GM21529 (cell line): Measurements from ENCODE around the gene ABCF3.
"Not testable (repeated sequence)": the region's sequence is repeated elsewhere in the genome, so short reads cannot be mapped to it uniquely, and the experiment has no call there.

Source experiments
- ATAC-seq: cut with Tn5 transposase; IDR thresholded peaks from one replicate; pipeline ENCODE4 v1.9.1; 2021; ENCODE audit not compliant: unreplicated experiment

Gene ABCF3, protein sequence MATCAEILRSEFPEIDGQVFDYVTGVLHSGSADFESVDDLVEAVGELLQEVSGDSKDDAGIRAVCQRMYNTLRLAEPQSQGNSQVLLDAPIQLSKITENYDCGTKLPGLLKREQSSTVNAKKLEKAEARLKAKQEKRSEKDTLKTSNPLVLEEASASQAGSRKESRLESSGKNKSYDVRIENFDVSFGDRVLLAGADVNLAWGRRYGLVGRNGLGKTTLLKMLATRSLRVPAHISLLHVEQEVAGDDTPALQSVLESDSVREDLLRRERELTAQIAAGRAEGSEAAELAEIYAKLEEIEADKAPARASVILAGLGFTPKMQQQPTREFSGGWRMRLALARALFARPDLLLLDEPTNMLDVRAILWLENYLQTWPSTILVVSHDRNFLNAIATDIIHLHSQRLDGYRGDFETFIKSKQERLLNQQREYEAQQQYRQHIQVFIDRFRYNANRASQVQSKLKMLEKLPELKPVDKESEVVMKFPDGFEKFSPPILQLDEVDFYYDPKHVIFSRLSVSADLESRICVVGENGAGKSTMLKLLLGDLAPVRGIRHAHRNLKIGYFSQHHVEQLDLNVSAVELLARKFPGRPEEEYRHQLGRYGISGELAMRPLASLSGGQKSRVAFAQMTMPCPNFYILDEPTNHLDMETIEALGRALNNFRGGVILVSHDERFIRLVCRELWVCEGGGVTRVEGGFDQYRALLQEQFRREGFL

DNA sequence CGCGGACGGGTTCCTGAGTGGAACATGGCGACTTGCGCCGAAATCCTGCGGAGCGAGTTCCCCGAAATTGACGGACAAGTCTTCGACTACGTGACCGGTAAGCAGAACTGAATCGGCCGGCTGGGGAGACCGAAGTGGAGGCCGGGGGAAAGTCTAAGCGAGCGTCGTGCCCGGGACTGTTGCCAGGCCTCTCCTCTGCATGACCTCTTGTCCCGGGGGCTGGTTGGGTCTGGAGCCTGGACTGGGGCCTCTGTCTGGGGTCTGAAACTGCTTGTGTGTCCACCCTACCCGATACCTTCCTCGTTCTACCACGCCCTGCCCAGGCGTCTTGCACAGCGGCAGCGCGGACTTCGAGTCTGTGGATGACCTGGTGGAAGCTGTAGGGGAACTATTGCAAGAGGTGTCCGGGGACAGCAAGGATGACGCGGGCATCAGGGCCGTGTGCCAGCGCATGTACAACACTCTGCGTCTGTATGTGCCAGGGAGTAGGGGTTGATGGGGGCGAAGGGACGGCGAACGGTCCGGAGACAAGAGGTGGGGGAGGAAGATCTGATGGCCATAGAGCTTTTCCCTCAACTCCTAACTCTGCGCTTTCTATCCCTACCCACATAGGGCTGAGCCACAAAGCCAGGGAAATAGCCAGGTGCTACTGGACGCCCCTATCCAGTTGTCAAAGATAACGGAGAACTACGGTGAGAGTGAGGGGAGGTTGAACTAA lies at the start of gene ABCF3:
ABCF3 (plus strand) TSS at position 16 of the 718 bp plus-strand sequence; CDS start at position 25, 9 bp downstream.
- peak; percentile 22 for ATAC-seq

DNA sequence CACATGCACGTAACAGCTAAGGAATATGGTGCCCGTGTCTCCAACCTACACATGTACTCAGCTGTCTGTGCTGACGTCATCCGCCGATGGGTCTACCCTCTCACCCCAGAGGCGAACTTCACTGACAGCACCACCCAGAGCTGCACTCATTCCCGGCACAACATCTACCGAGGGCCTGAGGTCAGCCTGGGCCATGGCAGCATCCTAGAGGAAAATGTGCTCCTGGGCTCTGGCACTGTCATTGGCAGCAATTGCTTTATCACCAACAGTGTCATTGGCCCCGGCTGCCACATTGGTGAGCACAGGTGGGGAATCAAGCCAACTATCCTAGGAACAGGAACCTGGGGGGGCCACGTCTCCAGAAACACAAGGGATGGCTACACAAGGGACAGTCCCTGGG lies 45.6 kb upstream of the ABCF3 start:
- no peak for ATAC-seq

DNA sequence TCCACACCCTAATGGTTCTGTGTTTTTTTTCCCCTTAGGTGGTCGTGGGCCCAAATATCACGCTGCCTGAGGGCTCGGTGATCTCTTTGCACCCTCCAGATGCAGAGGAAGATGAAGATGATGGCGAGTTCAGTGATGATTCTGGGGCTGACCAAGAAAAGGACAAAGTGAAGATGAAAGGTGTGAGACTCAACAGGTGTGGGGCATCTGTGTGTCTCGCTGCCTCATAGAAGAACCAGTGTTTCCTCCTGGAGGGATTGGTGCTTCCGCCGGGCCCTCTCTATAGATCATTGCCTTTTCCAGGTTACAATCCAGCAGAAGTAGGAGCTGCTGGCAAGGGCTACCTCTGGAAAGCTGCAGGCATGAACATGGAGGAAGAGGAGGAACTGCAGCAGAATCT lies 43.8 kb upstream of the ABCF3 start:
- ATAC-seq: no peak

DNA sequence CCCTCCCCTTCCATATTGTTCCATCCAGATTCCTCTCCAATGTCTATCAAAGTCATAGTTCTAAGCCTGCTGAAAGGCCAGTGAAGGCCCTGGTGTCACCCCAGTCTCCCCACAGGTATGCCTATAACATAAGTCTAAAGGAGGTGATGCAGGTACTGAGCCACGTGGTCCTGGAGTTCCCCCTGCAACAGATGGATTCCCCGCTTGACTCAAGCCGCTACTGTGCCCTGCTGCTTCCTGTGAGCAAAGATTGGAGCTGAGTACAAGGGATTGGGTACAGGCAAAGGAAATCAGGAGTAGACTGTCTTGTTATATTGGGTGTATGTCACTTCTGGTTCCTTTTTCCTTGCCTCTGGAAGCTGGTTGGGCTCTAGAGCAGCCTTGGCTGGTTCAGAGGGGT lies 42.7 kb upstream of the ABCF3 start:
- ATAC-seq: no peak

DNA sequence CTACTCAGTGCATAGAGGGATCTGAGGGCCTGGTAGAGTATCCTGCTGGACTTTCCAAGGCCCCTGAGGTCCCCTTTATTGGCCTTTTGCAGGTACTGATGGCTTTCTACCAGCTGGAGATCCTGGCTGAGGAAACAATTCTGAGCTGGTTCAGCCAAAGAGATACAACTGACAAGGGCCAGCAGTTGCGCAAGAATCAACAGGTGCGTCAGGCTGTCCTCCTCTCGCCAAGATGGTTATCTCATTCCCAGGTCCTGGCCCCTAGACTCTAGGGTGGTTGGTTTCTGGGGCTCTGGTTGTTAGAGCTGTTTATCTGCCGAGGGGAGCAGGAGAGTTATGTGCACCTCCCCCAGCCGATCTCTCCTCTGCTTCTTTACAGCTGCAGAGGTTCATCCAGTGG lies 41.5 kb upstream of the ABCF3 start:
- no peak for ATAC-seq

DNA sequence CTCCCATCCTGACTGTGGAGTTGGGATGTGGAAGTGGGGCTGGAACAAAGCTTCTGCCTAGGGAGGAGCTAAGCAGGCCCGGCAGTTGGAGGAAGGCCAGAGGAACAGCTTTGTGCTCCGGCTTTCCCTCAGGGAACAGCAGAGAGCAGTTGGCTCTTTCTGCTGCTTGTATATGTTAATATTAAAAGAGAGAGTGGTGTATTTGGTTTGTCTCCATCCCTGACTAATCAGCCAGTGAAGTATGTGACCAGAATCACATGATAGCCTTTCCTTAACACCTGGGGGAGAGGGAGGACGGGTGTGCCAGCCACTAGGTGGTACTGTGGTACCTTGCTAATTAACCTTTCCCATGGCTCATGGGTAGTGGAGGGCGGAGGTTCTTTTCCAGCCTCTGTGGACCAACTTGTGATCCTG lies 40.9 kb upstream of the ABCF3 start:
- no peak for ATAC-seq

DNA sequence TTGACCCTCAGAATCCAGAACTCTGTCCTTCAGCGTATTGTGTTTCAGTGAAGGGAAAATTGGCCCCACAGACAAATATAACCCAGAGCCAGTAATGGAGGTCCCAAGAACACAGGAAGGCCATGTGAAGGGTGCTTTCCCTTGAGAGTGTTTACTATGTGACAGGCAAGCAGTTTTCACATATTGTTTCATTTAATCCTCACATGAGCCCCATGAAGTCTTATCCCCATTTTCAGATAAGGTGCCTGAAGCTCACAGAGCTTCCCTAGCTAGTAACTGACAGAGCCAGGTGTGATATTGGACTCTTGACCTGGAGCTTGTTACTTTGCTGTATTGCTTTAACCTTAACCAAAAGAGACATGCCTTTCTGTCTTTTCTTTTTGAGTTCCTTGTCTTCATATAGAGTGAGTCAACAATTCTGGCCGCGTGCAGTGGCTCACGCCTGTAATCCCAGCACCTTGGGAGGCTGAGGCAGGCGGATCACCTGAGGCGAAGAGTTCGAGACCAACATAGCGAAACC lies 40.2 kb upstream of the ABCF3 start:
- no peak for ATAC-seq

DNA sequence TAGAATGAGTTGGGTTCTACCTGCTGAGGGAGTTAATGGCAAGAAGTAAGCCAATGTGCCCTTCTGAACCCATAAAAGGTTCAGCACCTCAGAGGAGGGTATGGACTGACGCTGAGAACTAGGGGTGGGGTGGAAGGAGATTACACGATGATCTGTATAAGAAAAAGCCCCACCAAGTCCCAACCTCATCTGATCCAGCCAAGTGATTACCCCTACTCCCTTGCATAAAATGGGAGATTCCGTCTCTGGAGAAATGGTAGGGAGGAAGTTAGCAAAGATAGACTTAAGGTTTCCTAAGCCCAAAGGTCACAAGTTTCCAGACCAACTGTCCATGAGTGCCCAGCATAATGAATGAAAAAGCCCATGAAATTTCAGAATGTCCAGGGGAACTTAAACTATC lies 37.9 kb upstream of the ABCF3 start:
- ATAC-seq: no peak

DNA sequence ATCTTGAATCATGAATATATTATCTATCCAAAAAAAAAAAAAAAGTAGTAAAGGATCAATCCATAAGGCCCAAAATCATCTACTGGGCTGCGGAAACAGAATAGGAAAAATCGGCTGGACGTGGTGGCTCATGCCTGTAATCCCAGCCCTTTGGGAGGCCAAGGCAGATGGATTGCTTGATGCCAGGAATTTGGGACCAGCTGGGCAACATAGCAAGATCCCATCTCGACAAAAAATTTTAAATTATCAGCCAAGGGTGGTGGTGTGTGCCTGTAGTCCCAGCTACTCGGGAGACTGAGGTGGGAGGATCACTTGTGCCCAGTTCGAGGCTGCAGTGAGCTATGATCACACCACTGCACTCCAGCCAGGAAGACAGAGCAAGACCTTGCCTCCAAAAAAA lies 36.9 kb upstream of the ABCF3 start:
- no peak for ATAC-seq

DNA sequence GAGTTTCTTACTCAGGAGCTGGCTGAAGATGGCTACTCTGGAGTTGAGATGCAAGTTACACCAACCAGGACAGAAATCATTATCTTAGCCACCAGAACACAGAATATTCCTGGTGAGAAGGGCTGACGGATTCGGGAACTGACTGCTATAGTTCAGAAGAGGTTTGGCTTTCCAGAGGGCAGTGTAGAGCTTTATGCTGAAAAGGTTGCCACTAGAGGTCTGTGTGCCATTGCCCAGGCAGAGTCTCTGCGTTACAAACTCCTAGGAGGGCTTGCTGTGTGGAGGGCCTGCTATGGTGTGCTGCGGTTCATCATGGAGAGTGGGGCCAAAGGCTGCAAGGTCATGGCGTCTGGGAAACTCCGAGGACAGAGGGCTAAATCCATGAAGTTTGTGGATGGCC lies 36.2 kb upstream of the ABCF3 start:
- ATAC-seq: not testable (repeated sequence)

DNA sequence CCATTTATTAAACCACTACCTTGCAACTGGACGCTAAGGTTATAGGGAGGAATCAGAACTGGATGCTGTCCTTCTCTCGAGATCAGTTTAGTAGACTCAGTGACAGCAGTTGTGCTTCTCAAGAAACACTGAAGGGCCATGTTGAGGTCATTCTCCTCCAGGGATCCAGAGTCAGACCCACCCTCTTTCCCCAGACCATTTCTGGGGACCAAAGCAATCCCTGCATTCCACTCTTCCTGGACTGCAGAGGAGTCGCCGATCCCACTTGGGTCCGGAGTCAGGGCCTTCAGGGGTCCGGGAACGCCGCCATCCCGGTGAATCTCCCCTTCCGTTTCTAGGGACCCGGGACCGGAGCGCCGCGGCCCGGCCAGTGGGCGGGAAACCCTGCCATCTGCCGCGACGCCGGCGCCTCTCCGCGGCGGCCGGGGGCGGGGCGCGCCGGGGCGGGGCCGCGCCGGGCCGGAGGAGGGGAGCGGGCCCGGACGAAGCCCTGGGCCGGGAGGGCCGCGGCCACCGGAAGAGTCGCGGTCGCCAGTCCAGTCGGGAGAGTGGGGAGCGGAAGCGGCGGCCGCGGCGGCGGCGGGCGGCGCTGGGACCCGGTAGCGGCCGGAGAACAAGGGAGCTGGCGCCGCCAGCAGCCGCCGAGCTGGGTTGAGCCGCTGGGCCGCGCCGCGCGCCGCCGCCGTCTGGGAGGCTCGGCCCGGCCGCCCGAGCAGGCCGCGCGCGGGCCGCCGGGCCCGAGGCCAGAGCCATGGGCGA lies 30.9 kb upstream of the ABCF3 start, which contains the start of gene DVL3:
DVL3 (plus strand) TSS at position 493 of the 759 bp plus-strand sequence; CDS start at position 752, 259 bp downstream.
- ATAC-seq: peak; percentile 79

DNA sequence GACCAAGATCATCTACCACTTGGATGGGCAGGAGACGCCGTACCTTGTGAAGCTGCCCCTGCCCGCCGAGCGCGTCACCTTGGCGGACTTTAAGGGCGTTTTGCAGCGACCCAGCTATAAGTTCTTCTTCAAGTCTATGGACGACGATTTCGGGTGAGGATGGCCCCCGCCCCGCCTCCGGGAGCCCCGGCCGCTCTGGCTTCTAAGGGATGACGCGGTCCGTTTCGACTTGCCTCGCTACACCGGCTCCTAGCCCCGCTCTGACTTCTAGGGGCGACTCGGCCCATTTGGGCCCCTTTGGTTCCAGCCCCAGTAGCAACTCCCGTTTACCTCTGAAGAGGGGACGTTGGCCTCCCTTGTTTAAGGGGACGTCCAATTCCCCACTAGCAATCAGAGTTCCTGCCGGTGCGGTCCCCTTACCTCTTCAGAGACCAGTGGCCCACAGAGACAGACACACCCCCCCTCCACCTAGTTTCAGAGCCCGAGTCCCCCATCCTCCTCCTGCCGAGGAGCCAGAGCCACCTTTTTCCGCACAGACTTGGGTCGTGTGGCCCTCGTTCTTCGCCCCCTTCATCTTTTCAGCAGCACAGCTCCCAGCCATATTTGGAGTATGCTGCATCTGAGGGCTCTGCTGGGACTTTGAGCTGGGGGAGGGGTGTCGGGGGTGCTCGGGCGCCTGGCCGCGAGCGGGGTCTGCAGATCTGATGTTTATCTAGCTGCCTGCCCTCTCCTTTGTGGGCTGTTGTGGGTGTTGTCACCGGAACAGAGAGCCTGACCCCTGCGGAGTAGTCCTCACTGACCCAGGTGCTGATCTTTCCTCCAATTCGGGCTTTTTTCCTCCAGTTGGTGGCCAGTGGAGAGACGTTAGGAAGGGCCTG lies 30.1 kb upstream of the ABCF3 start:
- peak; percentile 33 for ATAC-seq

DNA sequence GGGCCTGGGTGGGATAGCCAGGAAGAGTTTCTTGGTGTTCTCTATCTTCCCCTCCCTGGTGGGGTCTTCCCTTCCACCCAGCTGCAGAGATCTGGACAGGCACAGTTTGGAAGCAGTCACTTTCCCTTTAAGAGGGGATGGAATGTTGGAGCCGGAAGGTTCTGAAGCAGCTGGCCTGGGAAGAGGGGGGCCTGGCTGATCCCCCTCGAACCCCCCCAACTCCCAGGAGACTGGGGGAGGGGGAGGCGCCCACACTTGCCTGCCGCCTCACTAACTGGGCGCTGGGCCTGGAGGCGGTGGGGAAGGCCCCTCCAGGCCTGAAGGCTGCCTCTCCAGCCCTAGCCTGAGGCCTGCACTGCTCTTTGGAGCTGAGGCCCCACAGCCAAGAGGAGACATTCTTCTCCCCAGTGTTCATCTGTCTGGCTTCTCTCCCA lies 29.5 kb upstream of the ABCF3 start:
- ATAC-seq: no peak

DNA sequence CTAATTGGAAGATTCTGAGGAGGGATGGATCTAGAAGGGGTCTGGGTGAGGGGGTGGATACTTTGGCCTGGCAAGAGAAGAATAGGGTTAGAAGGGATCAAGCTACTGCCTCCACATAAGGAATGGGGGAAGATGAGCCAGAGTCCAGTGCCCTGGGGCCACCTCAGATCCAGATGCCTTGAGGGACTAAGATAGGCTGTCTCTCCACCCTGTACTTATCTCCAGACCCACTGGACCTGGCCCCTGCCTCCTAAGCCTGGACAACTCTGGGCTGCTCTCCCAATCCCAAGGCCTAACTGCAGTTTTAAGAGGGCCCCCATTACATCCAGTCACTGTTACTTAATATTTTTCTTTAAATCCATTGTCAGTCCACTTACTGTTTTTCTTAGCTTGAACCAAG lies 28.8 kb upstream of the ABCF3 start:
- ATAC-seq: no peak

DNA sequence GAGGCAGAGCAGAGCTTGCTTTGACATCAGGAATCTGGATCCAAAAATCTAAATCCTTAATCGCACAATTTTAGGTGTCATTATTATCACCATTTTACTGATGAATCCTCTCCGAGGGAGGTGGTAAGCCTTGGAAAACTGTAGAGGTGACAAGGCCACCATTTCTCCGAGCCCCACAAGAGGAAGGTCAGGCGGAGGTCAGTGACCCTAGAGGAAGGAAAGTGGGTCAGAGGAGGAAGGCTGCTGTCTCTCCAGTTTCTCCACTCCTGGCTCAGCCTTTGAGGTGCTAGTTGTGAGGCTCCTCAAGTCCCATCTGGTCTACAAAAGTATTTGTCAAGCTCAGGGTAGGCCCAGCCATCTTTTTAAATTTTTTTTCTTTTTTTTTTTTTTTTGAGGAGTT lies 27.6 kb upstream of the ABCF3 start:
- no peak for ATAC-seq

DNA sequence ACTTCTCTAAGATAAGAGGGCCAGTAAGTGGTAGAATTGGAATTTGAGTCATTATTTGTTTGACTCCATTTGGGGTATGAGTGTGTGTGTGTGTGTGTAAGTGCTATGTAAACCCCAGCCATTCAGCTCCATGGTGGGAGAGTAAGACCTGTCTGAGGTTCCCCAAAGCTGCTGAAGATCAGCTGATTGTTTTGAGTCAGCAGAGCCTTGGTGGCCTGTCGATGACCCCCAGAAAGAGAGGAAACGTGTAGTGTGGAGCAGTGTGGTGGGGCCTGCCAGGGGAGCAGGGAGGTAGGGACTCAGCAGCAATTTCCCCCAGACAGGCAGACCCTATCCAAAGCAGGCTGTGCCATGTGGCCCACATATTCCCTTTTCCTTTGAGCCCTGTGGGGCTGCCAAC lies 25.5 kb upstream of the ABCF3 start:
- no peak for ATAC-seq

DNA sequence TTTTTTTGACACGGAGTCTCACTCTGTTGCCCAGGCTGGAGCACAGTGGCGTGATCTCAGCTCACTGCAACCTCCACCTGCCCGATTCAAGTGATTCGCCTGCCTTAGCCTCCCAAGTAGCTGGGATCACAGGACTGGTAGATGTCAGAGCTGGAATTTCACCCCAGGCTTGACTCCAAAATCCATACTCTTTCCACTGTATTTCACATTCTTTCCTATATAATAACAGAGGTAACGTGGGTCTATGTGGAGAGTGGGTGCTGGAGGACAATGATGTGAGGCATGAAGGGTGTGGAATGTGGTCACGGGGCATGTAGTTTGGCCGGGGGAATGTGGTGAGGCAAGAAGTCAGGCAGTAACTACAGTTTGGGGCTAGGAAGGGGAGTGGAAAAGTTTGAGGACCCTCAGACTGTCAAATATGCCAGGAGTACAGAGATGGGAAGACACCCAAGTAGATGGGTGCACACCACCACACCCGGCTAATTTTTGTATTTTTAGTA lies 23.4 kb upstream of the ABCF3 start:
- ATAC-seq: not testable (repeated sequence)

DNA sequence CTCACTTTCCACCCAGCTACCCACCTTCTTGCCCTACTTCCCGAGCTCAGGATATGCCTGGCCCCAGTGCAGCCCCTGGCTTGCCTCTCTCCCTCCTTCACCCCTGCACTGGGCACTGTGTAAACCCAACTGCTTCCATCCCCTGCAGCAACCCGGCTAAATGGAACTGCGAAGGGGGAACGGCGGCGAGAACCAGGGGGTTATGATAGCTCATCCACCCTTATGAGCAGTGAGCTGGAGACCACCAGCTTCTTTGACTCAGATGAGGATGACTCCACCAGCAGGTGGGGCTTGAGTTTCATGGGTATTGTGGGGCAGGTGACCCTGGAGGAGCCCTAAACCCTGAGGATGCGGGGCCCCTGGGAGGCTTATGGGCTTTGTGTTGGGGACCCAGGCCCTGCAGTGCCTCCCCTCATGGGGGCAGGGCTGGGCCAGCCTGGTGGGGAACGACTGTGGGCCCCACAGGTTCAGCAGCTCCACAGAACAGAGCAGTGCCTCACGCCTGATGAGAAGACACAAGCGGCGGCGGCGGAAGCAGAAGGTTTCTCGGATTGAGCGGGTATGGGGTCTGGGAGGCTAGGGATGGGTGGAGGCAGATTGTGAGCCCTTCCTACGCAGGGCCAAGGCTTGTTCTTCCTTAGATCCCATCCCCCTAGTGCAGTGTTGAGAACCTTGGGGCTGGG lies 21.2 kb upstream of the ABCF3 start:
- ATAC-seq: no peak

DNA sequence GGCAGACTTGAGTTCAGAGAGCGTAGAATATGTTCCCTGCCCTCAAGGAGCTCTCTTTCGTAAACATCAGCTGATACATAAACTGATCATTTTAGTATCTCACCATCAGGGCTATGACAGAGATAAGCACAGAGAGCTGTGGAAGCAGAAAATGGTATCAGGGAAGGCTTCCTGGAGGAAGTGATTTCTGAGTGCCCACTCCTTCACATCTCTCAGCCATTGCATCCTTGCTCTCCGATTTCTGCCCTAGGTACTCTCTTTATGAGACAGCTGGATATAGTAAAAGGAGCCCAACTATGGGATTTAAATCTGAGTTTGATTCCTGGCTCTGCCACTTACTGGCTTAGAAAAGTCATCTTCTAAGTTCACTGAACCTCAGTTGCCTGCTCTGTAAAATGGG lies 20.5 kb upstream of the ABCF3 start:
- no peak for ATAC-seq
